K562 (cell line): ENCODE measurements around the gene ELF5.

Experiments used
- ARID2 ChIP-seq: fragments of 450-650 bp; IDR thresholded peaks from 2 replicates; pipeline ENCODE4 v1.6.1; 2017; ENCODE audit warnings: antibody characterized with exemption, mild to moderate bottlenecking
- GATA2 ChIP-seq: sonication (generic); formaldehyde crosslinking; IDR thresholded peaks from 2 replicates; pipeline ENCODE4 v1.4.0; 2020; ENCODE audit warnings: mild to moderate bottlenecking, missing genetic modification reagents
- HIVEP1 ChIP-seq: fragments of 250-450 bp; sonication (Bioruptor Pico); IDR thresholded peaks from 2 replicates; pipeline ENCODE4 v1.4.0; 2020; ENCODE audit warnings: mild to moderate bottlenecking
- MAZ ChIP-seq, 2 experiments: fragments of 450-650 bp in 1 of 2; sonication (generic) in 1 of 2; formaldehyde crosslinking; IDR thresholded peaks in 1 of 2; conservative IDR thresholded peaks in 1 of 2; 2 replicates each; pipeline versions ENCODE4 v1.4.0 to v1.5.0; 2020; ENCODE audit warnings: mild to moderate bottlenecking in 1 of 2, missing genetic modification reagents in 1 of 2
- MBD2 ChIP-seq: sonication (generic); IDR thresholded peaks from 2 replicates; pipeline ENCODE4 v1.6.1; 2016; ENCODE audit warnings: low read depth, borderline replicate concordance
- PML ChIP-seq: IDR thresholded peaks from 2 replicates; pipeline ENCODE4 v1.6.1; 2012; ENCODE audit warnings: low read length, inconsistent platforms
- RAD51 ChIP-seq: fragments of 450-650 bp; IDR thresholded peaks from 2 replicates; pipeline ENCODE4 v1.7.1; 2016; ENCODE audit warnings: low read depth, mild to moderate bottlenecking, borderline replicate concordance
- SIN3A ChIP-seq, 2 experiments: fragments of 150-350 bp in 1 of 2; IDR thresholded peaks; 2 replicates each; pipeline ENCODE4 v1.6.1; 2011 to 2016; ENCODE audit warnings: borderline replicate concordance in 2 of 2, low read depth in 2 of 2, low read length in 2 of 2, mild to moderate bottlenecking in 2 of 2, moderate library complexity in 2 of 2; ENCODE audit not compliant: control insufficient read depth in 1 of 2
- TEAD4 ChIP-seq, 2 experiments: sonication (generic) in 1 of 2; formaldehyde crosslinking in 1 of 2; IDR thresholded peaks; 2 replicates each; pipeline versions ENCODE4 v1.6.1 to v1.8.0; 2012 to 2022; ENCODE audit warnings: borderline replicate concordance in 1 of 2, inconsistent platforms in 1 of 2, low read length in 1 of 2, mild to moderate bottlenecking in 1 of 2, missing genetic modification reagents in 1 of 2
- TF ChIP-seq, protein P1 (sequence below): fragments of 250-450 bp; sonication (Bioruptor Pico); IDR thresholded peaks from 2 replicates; pipeline ENCODE4 v1.8.0; 2022; ENCODE audit warnings: moderate library complexity, mild to moderate bottlenecking, inconsistent platforms
- TF ChIP-seq, protein P2 (sequence below), 3 experiments: IDR thresholded peaks in 2 of 3; conservative IDR thresholded peaks in 1 of 3; 2 replicates each; pipeline ENCODE4 v1.5.1; 2011 to 2012; ENCODE audit warnings: low read length in 3 of 3, mild to moderate bottlenecking in 3 of 3, control low read depth in 2 of 3, improper control_type of control experiment in 1 of 3, inconsistent platforms in 1 of 3, low read depth in 1 of 3, mixed read lengths in 1 of 3, moderate library complexity in 1 of 3; ENCODE audit not compliant: insufficient read depth in 2 of 3

DNA sequence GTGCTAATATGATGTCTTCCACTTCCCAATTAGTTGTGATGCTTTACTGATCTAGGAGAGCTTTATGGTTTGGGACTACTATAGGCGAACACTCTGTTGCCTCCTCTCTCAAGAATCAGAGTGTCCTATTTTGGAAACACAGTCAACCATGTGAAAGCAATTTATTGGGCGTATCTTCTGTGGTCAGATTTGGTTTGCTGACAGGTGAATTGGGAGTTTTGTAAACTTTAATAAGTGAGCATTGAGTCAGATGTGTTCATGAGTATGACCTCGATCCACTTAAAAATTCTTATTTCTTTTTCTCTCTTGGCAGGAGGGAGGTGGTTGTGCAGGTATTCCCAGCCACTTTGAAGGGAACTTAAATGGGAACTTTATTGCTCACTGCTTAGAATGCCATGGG lies 70.5 kb downstream of the ELF5 start:
- TF ChIP-seq GATA2 (CRISPR knock-in tag) = no peak
- TF ChIP-seq, protein P1, sequence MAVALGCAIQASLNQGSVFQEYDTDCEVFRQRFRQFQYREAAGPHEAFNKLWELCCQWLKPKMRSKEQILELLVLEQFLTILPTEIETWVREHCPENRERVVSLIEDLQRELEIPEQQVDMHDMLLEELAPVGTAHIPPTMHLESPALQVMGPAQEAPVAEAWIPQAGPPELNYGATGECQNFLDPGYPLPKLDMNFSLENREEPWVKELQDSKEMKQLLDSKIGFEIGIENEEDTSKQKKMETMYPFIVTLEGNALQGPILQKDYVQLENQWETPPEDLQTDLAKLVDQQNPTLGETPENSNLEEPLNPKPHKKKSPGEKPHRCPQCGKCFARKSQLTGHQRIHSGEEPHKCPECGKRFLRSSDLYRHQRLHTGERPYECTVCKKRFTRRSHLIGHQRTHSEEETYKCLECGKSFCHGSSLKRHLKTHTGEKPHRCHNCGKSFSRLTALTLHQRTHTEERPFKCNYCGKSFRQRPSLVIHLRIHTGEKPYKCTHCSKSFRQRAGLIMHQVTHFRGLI (CRISPR knock-in tag) = no peak
- TF ChIP-seq, protein P2, sequence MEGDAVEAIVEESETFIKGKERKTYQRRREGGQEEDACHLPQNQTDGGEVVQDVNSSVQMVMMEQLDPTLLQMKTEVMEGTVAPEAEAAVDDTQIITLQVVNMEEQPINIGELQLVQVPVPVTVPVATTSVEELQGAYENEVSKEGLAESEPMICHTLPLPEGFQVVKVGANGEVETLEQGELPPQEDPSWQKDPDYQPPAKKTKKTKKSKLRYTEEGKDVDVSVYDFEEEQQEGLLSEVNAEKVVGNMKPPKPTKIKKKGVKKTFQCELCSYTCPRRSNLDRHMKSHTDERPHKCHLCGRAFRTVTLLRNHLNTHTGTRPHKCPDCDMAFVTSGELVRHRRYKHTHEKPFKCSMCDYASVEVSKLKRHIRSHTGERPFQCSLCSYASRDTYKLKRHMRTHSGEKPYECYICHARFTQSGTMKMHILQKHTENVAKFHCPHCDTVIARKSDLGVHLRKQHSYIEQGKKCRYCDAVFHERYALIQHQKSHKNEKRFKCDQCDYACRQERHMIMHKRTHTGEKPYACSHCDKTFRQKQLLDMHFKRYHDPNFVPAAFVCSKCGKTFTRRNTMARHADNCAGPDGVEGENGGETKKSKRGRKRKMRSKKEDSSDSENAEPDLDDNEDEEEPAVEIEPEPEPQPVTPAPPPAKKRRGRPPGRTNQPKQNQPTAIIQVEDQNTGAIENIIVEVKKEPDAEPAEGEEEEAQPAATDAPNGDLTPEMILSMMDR (IDR thresholded peaks at IDR 0.05 in 2 of 3, conservative IDR thresholded peaks at IDR 0.05 in 1 of 3; ENCODE audit: insufficient read depth in 2 of 3, low read depth in 1 of 3, low read length in 3 of 3) = no peak
- TF ChIP-seq RAD51 = no peak
- no peak for TF ChIP-seq PML
- no peak for TF ChIP-seq HIVEP1 (CRISPR knock-in tag)
- no peak for TF ChIP-seq MBD2
- no peak for TF ChIP-seq TEAD4 (IDR thresholded peaks at IDR 0.05; ENCODE audit: low read length)
- TF ChIP-seq TEAD4 (CRISPR knock-in tag; IDR thresholded peaks at IDR 0.05; ENCODE audit: borderline replicate concordance) = no peak
- TF ChIP-seq MAZ (CRISPR knock-in tag; conservative IDR thresholded peaks at IDR 0.05 in 1 of 2, IDR thresholded peaks at IDR 0.05 in 1 of 2) = no peak
- TF ChIP-seq ARID2 = no peak
- TF ChIP-seq SIN3A (IDR thresholded peaks at IDR 0.05; ENCODE audit: borderline replicate concordance in 2 of 2, control insufficient read depth in 1 of 2, low read depth in 2 of 2, low read length in 2 of 2) = no peak
